Inflammatory macrophage treated with lipopolysaccharide for 1 hour (primary cell): ENCODE data around the gene ANXA5.

Source experiments
- DNase-seq, 2 donors: peaks; one replicate each; pipeline ENCODE4 v3.0.0-alpha.2; 2020 to 2022

The ANXA5 gene

GRCh38 chr4:121632636-121633035 is 64.1 kb downstream of the ANXA5 start:
- no peak for DNase-seq
